Raji (cell line): ENCODE measurements around the gene GLA.
A peak's percentile ranks its signal among the peaks of the same experiment; 100 is the strongest.

Source experiments
- POLR2A ChIP-seq: IDR thresholded peaks from 2 replicates; pipeline ENCODE4 v1.6.1; 2011; ENCODE audit warnings: low read depth, low read length, control low read depth; ENCODE audit not compliant: insufficient read depth

GLA gene

DNA sequence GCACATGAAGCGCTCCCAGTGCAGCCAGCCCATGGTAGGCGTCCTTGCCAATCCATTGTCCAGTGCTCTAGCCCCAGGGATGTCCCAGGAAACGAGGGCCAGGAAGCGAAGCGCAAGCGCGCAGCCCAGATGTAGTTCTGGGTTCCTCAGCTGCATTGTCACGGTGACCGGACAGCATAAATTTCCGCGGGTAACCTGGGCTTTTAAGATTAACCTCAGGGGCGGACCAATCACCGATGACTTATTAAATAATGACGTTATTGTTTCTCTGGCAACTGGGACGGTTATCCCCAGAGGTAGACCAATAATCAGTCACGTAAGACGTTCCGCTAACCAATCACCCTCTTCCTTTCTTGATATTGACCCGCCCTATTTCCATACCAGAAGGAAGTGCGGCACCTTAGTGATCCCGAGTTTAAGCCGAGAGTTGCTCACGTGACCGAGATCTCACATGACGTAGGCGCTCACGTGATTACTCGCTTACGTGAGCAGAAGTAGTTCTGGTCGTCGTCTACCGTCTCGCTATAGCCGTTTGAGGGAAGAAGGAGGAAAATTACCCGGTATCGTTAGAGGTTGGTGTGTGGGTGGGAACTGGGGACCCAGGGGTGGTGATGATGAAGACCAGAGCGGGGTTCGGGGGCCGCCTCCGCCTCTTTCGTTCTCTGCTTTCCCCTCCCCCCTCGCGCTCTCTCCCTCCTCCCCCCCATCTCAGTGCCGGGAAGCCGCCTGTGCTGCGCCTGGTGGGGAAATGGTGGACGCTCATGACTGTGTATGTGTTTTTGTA lies at the start of gene GLA, which contains the start of gene HNRNPH2:
Gene GLA, minus strand, starts transcription at position 178 of the 784 bp plus-strand sequence. Its CDS starts 22 bp downstream, at position 156.
Gene HNRNPH2, plus strand, starts transcription at position 475 of the 784 bp plus-strand sequence. CDS start 3,767 bp downstream, outside the sequence.
- peak; percentile 81 for TF ChIP-seq POLR2A

DNA sequence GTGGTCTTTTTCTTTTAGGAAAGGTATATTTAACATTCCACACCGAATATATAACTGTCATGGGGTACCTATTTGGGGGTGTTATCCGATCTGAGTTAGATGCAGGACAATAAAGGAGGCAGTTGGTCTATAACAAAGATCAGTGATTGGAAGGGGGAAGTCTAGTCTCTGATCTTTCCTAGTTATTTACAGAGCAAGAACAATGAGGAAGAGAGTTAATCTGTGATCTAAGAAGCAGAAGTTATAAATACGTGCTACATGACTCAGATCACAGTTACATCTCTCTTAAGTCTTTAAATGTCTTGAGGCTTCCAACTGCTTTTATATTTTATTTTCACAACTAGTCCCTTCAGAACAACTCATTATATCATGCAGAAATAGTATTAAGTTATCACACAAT lies 44.3 kb upstream of the GLA start:
- no peak for TF ChIP-seq POLR2A

DNA sequence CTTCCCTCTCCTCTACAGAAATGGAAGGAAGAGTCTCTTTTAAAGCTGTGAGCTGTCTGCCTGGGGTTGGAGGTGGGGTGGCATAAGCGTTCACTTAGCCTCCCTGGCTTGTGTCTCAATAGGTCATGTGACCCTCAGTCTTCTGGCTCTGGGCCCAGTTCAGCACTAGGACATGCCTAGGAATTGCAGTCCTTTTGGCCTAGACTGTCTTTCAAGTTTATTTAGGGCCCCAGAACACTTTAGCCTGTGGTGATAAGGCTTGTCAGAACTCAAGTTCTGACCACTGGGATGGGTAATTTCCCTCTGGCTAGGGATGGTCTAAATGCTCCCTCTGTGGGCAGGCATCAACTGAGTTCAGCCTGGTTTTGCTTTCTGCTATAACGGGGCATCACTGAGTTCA lies 43.2 kb upstream of the GLA start:
- TF ChIP-seq POLR2A: no peak

DNA sequence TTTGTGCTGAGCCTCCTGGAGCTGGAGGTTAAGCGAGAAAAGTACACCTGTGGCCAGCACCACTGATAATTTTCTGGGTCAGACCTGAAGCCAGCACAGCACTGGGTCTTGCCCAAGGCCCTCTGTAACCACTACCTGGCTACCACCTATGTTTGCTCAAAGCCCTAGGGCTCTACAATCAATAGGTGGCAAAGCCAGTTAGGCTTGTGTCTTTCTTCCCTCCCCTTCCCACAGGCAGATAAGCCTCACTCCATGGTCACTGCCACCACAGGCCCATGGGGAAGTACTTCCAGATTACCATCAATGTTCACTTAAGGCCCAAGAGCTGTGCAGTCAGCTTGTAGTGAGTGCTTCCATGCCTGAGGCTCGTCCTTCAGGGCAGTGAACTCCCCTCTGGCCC lies 42.4 kb upstream of the GLA start:
- TF ChIP-seq POLR2A: no peak

DNA sequence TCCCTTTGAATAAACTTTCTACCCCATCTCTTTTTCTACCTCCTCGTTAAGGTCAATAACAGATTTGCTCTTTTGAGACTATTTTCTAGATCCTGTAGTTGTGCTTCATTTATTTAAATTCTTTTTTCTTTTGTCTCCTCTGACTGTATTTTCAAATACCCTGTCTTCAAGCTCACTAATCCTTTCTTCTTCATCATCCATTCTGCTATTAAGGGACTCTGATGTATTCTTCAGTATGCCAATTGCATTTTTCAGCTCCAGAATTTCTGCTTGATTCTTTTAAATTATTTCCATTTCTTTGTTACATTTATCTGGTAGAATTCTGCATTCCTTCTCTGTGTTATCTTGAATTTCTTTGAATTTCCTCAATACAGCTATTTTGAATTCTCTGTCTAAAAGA lies 41.6 kb upstream of the GLA start:
- no peak for TF ChIP-seq POLR2A

DNA sequence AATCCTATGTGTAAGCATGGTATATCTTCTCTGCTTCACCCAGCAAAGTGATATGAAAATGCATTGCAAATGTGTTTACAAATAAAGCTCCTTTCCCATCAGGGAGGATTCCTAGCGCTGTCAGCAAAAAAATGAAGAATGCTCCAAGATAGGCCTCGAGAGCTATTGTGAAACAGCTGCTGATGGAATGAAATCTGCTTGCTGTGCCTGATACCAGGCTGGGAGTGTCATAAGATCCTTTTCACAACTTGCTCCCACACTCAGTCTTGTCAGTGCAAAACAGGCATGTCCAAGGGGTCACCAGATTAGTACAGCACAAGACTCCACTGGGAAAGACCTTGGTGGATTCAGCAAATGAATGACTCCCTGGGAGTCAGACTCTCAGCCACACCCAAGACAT lies 34.4 kb upstream of the GLA start:
- no peak for TF ChIP-seq POLR2A

DNA sequence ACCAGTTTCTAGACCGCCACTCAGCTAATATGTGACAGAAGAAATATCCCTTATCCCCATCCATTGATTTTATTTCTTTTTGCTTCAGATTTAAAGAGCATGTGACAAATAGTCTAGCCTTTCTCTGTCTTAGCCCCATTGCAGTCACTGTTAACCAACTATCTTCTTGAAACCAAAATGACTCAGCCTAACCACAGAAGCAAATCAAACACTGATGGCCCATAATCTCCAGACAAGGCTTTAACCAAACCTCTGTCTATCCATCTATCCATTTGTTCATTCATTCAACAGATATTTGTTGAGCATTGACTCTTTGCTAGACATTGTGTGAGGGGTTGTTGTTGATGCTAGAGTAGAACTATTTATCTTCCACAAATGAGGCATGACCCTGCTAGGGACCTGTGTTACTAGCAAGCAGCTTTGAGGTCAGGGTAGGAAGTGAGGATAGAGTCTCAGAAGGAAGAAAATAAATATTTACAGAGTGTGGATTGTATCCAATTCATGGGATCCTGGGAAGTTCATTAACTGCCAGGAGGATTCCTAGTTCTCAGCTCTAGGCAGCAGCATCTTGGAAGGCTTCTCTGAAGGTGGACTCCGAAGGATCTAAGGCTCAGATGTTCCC lies 22.8 kb upstream of the GLA start:
- no peak for TF ChIP-seq POLR2A

DNA sequence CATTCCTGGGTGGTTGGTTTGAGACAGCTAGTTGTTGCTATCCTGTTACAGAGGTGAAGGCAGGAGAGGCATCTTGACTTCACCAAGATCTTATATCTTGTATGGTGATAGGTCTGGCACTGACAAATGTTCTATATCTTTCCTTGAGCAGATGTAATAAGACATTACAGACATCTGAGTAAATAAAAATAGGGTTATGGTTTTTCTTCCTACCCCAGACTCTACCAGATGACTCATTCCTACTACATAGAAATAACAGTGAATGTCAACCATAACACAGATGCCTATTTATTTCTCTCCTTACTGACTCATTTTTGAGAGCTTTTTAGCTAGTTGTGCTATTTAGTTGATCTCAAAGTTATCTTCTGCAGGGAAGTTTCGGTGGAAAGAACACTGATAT lies 22.2 kb upstream of the GLA start:
- TF ChIP-seq POLR2A: no peak

DNA sequence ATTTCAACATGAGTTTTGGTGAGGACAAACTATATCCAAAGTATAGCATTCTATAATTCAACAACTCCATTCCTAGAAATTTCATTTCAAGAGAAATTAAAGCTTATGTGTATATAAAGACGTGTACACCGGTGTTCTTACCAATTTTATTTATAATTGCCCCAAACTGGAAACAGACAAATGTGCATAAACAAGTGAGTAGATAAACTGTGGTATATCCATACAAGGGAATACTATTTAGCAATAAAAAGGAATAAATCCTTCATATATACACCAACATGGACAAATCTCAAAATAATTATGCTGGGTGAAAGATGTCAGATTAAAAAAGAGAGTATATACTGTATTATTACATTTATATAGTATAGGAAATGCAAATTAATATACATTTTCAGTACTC lies 20.2 kb upstream of the GLA start:
- TF ChIP-seq POLR2A: no peak

DNA sequence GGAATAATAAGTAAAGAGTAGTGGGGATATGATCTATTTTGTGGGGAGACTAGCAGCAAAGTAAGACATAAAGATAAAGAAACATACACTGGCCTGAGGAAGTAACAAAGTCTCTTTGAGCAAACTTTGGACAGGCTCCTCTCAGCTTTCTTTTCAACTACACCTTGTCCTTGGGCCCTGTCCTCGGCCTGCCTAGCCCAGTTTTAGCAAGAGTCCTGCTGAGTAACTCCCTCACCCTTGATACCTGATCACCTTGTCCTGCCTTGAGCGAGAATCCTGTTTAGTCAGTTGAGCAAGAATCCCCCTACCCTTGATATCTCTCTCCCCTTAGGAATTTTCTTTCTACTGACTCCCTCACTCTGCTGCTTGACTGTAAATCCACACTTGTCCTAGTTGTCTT lies 11.8 kb upstream of the GLA start:
- TF ChIP-seq POLR2A: no peak

DNA sequence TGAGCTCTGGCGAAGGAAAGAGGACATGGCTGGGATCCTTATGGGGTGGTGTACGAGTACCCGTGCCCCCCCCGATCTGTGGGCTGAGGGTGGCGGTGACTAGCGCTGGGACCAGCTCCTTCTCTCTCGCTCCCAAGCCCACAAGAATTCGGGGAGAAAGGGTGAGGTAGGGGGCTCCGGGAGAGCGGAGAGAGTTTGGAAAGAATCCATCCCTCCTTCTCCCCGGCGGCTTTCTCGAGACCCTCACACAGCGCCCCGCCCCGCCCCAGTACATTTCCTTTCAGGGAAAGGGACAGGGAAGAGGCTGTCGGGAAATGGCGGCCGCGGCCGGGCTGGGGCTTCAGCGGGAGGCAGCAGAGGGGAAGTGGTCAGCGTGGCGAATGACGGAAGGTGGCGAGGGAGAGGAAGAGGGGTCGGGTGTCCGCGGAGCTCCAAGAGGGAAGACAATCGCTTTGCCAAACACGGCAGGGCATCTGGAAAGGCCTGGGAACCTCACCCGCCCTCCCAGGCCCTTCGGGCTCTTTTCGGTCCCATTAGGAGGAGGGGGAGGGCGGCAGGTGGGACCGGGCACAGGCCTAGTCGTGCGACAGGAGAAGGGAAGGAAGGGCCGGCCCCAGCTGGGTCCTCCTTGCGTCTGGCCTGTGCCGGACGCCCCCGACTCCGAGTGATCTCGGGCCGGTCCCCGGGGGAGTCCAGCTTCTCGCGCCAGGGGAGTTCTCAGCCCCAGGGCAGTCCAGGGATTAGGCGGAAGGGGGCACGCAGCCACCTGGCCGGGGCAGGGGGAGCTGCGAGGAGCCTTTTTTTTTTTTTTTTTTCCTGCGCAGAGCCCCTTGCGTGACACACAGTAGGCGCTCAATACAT lies 10.5 kb upstream of the GLA start:
- no peak for TF ChIP-seq POLR2A

DNA sequence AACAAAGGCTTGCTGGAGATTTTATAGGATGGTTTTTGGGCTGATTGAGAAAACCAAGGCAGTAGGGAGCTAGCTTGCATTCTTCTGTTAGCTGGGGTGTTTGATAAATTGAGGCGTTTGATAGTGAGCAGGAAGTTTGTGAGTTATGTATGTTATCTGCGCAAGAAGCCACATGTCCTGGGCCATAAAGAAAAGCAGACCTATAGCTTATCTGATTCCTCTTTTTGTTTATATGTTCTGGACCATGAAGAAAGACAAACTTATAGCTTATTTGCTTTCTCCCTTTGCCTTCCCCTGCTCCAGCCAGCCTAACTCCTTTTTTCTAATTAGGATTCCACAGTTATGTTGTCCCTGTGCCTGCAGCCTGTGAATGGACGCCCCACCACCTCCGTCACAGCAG lies 9.5 kb upstream of the GLA start:
- no peak for TF ChIP-seq POLR2A

DNA sequence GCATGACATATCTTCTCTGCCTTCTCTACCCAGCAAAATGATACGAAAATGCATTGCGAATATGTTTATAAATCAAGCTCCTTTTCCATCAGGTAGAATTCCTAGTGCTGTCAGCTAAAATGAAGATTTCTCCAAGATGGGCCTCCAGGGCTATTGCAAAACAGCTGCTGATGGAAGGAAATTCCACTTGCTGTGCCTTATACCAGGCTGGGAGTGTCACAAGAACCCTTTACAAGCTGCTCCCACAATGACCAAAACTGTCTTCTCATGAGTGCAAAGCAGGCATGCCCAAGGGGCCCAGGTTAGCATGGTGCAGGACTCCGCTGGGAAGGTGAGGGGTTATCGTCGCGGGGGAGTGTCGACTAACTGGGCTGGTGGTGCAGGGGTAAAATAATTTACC lies 9.0 kb upstream of the GLA start:
- no peak for TF ChIP-seq POLR2A

DNA sequence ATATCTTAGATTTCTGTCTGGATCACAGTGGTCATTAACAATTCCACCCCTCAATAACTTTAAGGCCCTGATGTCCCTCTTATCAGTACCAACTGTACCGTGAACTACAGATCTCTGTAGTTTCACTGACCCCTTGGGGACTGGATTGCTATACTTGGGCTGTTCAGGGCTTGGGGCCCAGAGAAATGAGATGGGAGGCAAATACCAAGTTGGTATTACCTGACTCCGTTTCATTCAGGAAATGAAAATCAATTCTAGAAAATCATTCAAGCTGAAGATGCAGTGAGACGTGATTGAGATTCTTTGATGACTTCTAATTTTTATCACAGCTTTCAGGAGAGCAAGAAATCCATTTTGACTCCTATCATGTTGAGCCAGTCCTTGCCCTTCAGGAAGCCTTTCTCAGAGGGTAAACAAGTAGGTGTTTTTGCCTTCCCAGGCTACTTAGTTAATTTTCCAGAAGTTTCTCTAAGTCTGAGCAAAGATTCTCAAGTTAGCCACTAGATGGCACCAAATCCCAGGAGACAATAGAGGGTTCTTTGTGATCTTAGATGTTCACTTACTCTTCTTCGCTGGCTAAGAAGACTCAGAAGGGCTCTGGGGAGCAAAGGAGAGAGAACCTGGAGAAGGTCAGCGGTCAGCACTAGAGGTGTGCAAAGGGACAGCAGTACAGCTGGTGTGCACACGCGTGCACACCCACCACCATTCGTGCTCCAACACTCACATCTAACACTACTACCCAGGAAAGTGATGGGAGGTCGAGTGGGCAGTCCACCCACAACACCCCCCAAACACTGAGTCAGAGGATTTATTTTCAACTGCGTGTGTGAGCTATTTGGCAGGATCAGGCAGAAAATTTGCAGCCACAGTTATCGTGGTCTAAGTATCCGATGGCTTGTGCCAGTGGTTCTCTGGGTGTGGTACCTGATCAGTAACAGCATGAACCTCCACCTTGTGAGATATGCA lies 7.7 kb upstream of the GLA start:
- no peak for TF ChIP-seq POLR2A

DNA sequence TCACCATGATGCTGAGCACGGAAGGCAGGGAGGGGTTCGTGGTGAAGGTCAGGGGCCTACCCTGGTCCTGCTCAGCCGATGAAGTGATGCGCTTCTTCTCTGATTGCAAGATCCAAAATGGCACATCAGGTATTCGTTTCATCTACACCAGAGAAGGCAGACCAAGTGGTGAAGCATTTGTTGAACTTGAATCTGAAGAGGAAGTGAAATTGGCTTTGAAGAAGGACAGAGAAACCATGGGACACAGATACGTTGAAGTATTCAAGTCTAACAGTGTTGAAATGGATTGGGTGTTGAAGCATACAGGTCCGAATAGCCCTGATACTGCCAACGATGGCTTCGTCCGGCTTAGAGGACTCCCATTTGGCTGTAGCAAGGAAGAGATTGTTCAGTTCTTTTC lies 4.3 kb upstream of the GLA start:
- TF ChIP-seq POLR2A: no peak

DNA sequence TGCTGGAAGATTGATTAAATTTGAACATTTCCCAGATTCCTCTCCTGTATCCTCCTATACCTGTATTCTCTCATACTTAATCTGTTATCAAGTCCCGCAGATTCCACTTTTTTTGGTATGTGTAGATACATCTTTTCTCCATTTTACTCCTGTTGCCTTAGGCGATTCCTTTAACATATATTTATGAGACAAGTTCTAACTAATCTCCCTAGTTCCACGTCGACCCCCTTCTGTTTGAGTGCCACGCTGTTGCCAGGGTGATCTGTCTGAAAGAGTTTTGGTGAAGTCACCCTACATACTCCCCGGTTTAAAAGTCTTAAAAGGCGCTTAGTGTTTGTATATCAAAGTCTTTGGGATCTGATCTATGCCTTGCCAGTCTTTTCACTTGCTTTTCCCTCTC lies 2.7 kb upstream of the GLA start:
- TF ChIP-seq POLR2A: no peak
